WERI-Rb-1 (cell line): ENCODE data around the gene TRPC6.

Experiments used
- DNase-seq: peaks from one replicate; pipeline ENCODE4 v3.0.0-alpha.2; 2020
- H3K27ac ChIP-seq: fragments of 250-450 bp; sonication (Bioruptor Pico); 2 replicates; pipeline ENCODE4 v1.5.1; 2020; ENCODE audit warnings: mild to moderate bottlenecking, moderate library complexity
- H3K27me3 ChIP-seq: fragments of 250-450 bp; sonication (Bioruptor Pico); 2 replicates; pipeline ENCODE4 v1.5.1; 2021; ENCODE audit warnings: mild to moderate bottlenecking, low read depth, moderate library complexity; ENCODE audit not compliant: insufficient read depth, severe bottlenecking
- H3K36me3 ChIP-seq: fragments of 250-450 bp; sonication (Bioruptor Pico); 2 replicates; pipeline ENCODE4 v1.5.1; 2020; ENCODE audit warnings: mild to moderate bottlenecking, moderate library complexity
- H3K4me3 ChIP-seq: 2 replicates; pipeline ENCODE4 v1.5.1; 2011; ENCODE audit warnings: low read depth, mild to moderate bottlenecking, control low read depth, low read length
- H3K9me3 ChIP-seq: fragments of 250-450 bp; sonication (Bioruptor Pico); 2 replicates; pipeline ENCODE4 v1.5.1; 2021; ENCODE audit warnings: mild to moderate bottlenecking, moderate library complexity; ENCODE audit not compliant: severe bottlenecking
- TF ChIP-seq, protein P1 (sequence below): IDR thresholded peaks from 2 replicates; pipeline ENCODE4 v1.5.1; 2011; ENCODE audit warnings: low read depth, mild to moderate bottlenecking, control low read depth, inconsistent platforms, low read length

Gene TRPC6

DNA sequence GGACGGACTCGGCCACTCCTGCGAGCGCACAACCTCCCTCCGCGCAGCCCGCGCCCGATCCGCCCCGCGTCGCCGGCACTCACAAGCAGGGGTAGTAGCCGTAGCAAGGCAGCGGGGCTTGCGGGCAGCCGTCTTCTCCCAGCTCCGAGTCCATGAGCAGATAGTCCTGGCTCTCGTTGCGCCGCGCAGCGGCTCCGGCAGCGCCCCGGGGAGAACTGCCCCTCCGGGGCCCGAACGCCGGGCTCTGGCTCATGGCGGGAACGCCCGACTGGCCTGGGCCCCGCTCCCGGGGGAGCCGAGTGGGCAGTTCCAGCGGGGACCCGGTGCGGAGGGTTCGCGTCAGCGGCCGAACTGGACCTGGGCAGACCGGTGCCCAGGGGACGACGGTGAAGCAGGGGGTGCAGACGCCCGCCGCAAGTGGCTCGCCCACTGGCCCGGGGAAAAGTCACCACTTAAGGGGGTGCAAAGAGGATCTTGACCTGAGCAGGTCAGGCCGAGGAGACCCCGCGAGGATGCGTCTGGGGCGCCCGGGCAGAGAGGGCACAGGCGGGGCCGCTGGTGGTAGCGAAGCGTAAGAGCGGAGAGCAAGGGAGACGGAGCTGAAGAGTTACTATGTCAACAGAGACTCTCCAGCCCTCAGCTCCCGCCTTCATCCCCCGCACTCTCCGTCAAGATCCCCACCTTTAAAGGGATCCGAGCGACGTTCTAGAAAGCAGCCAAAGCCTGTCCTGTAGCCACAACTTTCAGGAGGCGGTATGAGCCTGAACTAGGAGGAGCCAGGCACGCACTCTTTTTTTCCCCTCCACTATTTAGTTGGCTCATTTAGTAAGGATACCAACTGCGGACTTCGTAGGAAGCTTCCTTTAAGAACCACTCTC lies at the start of gene TRPC6:
TSS of gene TRPC6 (minus strand) at position 757 of the 878 bp plus-strand sequence. CDS start at position 253, 504 bp downstream.
- TF ChIP-seq, protein P1, sequence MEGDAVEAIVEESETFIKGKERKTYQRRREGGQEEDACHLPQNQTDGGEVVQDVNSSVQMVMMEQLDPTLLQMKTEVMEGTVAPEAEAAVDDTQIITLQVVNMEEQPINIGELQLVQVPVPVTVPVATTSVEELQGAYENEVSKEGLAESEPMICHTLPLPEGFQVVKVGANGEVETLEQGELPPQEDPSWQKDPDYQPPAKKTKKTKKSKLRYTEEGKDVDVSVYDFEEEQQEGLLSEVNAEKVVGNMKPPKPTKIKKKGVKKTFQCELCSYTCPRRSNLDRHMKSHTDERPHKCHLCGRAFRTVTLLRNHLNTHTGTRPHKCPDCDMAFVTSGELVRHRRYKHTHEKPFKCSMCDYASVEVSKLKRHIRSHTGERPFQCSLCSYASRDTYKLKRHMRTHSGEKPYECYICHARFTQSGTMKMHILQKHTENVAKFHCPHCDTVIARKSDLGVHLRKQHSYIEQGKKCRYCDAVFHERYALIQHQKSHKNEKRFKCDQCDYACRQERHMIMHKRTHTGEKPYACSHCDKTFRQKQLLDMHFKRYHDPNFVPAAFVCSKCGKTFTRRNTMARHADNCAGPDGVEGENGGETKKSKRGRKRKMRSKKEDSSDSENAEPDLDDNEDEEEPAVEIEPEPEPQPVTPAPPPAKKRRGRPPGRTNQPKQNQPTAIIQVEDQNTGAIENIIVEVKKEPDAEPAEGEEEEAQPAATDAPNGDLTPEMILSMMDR = no peak
- peak; percentile 33 for DNase-seq
- H3K27me3 ChIP-seq = peaks cover 41% of the 10 kb centered on the region
- H3K9me3 ChIP-seq = no peaks in the 10 kb centered on the region
- H3K36me3 ChIP-seq = no peaks in the 10 kb centered on the region
- peak within 1 kb of the TSS; percentile 43 for H3K4me3 ChIP-seq
- no peak within 1 kb of the TSS for H3K27ac ChIP-seq

- peaks cover 10% of the 10 kb centered on the region for H3K27me3 ChIP-seq
- DNase-seq = no peak
- H3K4me3 ChIP-seq = no peak overlapping the region
- no peaks in the 10 kb centered on the region for H3K36me3 ChIP-seq
- TF ChIP-seq, protein P1 = no peak
- H3K9me3 ChIP-seq = no peaks in the 10 kb centered on the region
- no peak overlapping the region for H3K27ac ChIP-seq
Measured at GRCh38 chr11:101620026-101620425, 36.2 kb upstream of the TRPC6 start.

DNA sequence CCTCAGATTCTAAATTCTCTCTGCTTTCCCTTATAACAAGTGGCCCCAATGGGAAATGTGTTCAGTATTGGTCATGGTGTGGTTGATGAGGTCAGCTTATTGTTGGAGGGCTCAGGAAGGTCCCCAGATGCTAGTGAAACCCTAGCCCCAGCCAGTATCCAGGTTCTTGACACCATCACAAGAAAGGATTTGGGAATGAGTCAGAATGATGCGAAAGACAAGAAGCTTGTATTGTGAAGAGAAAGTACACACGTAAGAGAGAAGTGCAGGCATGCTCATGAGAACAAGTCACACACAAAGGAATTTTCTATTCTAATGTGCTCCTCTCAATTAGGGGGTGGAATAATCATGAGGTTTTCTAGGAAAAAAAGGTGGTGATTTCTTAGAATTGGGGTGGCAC lies 34.9 kb upstream of the TRPC6 start:
- Histone ChIP-seq H3K9me3 (no peaks in the 10 kb centered on the region), H3K36me3 (no peaks in the 10 kb centered on the region), H3K4me3 (no peak overlapping the region), H3K27me3 (peaks cover 10% of the 10 kb centered on the region), H3K27ac (no peak overlapping the region)
- DNase-seq = no peak
- TF ChIP-seq, protein P1 = no peak

GRCh38 chr11:101617735-101618332 lies 34.0 kb upstream of the TRPC6 start:
- no peak overlapping the region for H3K4me3 ChIP-seq
- TF ChIP-seq, protein P1 = no peak
- no peaks in the 10 kb centered on the region for H3K36me3 ChIP-seq
- no peak for DNase-seq
- H3K27ac ChIP-seq = no peak overlapping the region
- H3K27me3 ChIP-seq = peaks cover 10% of the 10 kb centered on the region
- no peaks in the 10 kb centered on the region for H3K9me3 ChIP-seq

GRCh38 chr11:101612481-101612880 lies 28.7 kb upstream of the TRPC6 start:
- TF ChIP-seq, protein P1 = no peak
- no peaks in the 10 kb centered on the region for H3K36me3 ChIP-seq

More at GRCh38 chr11:101612481-101612880, 28.7 kb upstream of the TRPC6 start:
- H3K27ac ChIP-seq = no peak overlapping the region
- no peak overlapping the region for H3K4me3 ChIP-seq
- H3K9me3 ChIP-seq = no peaks in the 10 kb centered on the region
- peaks cover 13% of the 10 kb centered on the region for H3K27me3 ChIP-seq
- no peak for DNase-seq
